ENCODE measurements around the gene PIGR.

Gene PIGR

GRCh38 chr1:206904423-206905142, 41.7 kb downstream of the PIGR start:
- no peak overlapping the region for H3K4me3 ChIP-seq (ENCODE audit: low read depth, low read length)
- TF ChIP-seq, protein P1, sequence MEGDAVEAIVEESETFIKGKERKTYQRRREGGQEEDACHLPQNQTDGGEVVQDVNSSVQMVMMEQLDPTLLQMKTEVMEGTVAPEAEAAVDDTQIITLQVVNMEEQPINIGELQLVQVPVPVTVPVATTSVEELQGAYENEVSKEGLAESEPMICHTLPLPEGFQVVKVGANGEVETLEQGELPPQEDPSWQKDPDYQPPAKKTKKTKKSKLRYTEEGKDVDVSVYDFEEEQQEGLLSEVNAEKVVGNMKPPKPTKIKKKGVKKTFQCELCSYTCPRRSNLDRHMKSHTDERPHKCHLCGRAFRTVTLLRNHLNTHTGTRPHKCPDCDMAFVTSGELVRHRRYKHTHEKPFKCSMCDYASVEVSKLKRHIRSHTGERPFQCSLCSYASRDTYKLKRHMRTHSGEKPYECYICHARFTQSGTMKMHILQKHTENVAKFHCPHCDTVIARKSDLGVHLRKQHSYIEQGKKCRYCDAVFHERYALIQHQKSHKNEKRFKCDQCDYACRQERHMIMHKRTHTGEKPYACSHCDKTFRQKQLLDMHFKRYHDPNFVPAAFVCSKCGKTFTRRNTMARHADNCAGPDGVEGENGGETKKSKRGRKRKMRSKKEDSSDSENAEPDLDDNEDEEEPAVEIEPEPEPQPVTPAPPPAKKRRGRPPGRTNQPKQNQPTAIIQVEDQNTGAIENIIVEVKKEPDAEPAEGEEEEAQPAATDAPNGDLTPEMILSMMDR (IDR thresholded peaks at IDR 0.05; ENCODE audit: control insufficient read depth, extremely low read depth, insufficient read depth), result no peak

GRCh38 chr1:206903687-206904086, 42.6 kb downstream of the PIGR start:
- TF ChIP-seq, protein P1 (IDR thresholded peaks at IDR 0.05; ENCODE audit: control insufficient read depth, extremely low read depth, insufficient read depth), result no peak
- DNase-seq (ENCODE audit: low read depth), result peak; percentile 85
- H3K4me3 ChIP-seq (ENCODE audit: low read depth, low read length), result no peak overlapping the region

More at GRCh38 chr1:206904423-206905142, 41.7 kb downstream of the PIGR start:
- no peak for DNase-seq (ENCODE audit: low read depth)

DNA sequence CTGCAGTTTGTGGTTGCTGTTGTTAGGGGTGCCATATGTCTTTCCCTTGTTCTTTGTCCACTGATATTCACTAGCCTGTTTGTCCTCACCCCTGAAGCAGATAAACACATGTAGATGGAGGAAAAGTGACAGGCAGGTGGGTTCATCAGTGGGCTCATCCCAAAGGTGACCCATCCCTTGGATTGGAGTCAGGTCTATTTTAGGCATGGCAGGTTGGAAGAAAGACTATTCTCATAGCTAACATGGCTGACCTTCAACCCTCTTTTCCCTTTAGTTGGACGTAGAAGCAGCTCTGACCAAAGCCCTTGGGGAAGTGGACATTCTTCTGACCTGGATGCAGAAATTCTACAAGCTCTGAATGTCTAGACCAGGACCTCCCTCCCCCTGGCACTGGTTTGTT, 43.6 kb downstream of the PIGR start:
- H3K4me3 ChIP-seq (ENCODE audit: low read depth, low read length), result no peak overlapping the region
- TF ChIP-seq, protein P1 (IDR thresholded peaks at IDR 0.05; ENCODE audit: control insufficient read depth, extremely low read depth, insufficient read depth), result no peak
- no peak for DNase-seq (ENCODE audit: low read depth)

- DNase-seq (ENCODE audit: low read depth), result no peak
- H3K4me3 ChIP-seq (ENCODE audit: low read depth, low read length), result no peak overlapping the region
- TF ChIP-seq, protein P1 (IDR thresholded peaks at IDR 0.05; ENCODE audit: control insufficient read depth, extremely low read depth, insufficient read depth), result no peak
Measured at GRCh38 chr1:206901944-206902343, 44.3 kb downstream of the PIGR start.

- TF ChIP-seq, protein P1 (IDR thresholded peaks at IDR 0.05; ENCODE audit: control insufficient read depth, extremely low read depth, insufficient read depth), result no peak
- no peak for DNase-seq (ENCODE audit: low read depth)
- H3K4me3 ChIP-seq (ENCODE audit: low read depth, low read length), result no peak overlapping the region
Measured at GRCh38 chr1:206900149-206900548, 46.1 kb downstream of the PIGR start.

GRCh38 chr1:206899717-206900116, 46.5 kb downstream of the PIGR start:
- TF ChIP-seq, protein P1 (IDR thresholded peaks at IDR 0.05; ENCODE audit: control insufficient read depth, extremely low read depth, insufficient read depth), result no peak
- DNase-seq (ENCODE audit: low read depth), result no peak
- H3K4me3 ChIP-seq (ENCODE audit: low read depth, low read length), result no peak overlapping the region

- no peak for DNase-seq (ENCODE audit: low read depth)
- TF ChIP-seq, protein P1 (IDR thresholded peaks at IDR 0.05; ENCODE audit: control insufficient read depth, extremely low read depth, insufficient read depth), result no peak
- no peak overlapping the region for H3K4me3 ChIP-seq (ENCODE audit: low read depth, low read length)
Measured at GRCh38 chr1:206898915-206899431, 47.3 kb downstream of the PIGR start.

Measured in LNCaP clone FGC (cell line).